Cardiac muscle cell (in vitro differentiated cells and primary cell): ENCODE results near the gene SNAP29. TPM values are rescaled to one million over a fixed set of nuclear protein-coding genes. Genes with fewer than 3 reads are reported as not detected.

ENCODE experiments used
- DNase-seq, 2 donors: peaks; one replicate each; pipeline versions ENCODE4 v3.0.0 to v3.0.0-alpha.2; 2010 to 2017; ENCODE audit warnings: low read depth in 1 of 2, low spot score in 1 of 2
- H3K27ac ChIP-seq: fragments of 200-600 bp; sonication (generic); 2 replicates; pipeline ENCODE4 v1.5.1; 2016
- H3K27me3 ChIP-seq: fragments of 200-600 bp; sonication (generic); 2 replicates; pipeline ENCODE4 v1.6.0; 2016; ENCODE audit warnings: control low read depth
- H3K36me3 ChIP-seq: fragments of 200-600 bp; sonication (generic); 2 replicates; pipeline ENCODE4 v1.5.1; 2016; ENCODE audit warnings: control low read depth
- H3K4me1 ChIP-seq: fragments of 200-600 bp; sonication (generic); 2 replicates; pipeline ENCODE4 v1.8.1; 2017; ENCODE audit warnings: low read depth, mild to moderate bottlenecking, mixed run types
- H3K4me3 ChIP-seq: fragments of 200-600 bp; sonication (generic); 2 replicates; pipeline ENCODE4 v1.5.1; 2016; ENCODE audit warnings: mild to moderate bottlenecking
- H3K9me3 ChIP-seq: fragments of 200-600 bp; sonication (generic); 2 replicates; pipeline ENCODE4 v1.5.1; 2017; ENCODE audit warnings: low read depth, mild to moderate bottlenecking, control low read depth
- CTCF ChIP-seq: IDR thresholded peaks from 2 replicates; pipeline ENCODE4 v1.5.1; 2012; ENCODE audit warnings: low read depth, mild to moderate bottlenecking, low read length
- polyA plus RNA-seq: library from polyadenylated mRNA; unstranded; fragments of >200 nt; fragmentation: Nextera tagmentation; extraction: Ambion mirVana; gene quantifications from 2 replicates; pipeline ENCODE4 v1.2.1, GENCODE V29; 2016
- total RNA-seq: library from RNA; depleted of rRNA; stranded (reverse); fragments of >200 nt; gene quantifications from 2 replicates; pipeline ENCODE4 v1.2.3, GENCODE V29; 2016

The SNAP29 gene
- total and polyA plus RNA-seq, 2 experiments from 2014 or later = 22.0 to 37.9 TPM

GRCh38 chr22:20839837-20840645 is 18.8 kb upstream of the SNAP29 start:
- H3K9me3 ChIP-seq = no peaks in the 10 kb centered on the region

GRCh38 chr22:20840646-20841371 is 18.0 kb upstream of the SNAP29 start:
- H3K27ac ChIP-seq = no peak overlapping the region
- TF ChIP-seq CTCF = no peak
- peaks cover 8% of the 10 kb centered on the region for H3K4me1 ChIP-seq
- no peak for DNase-seq
- H3K27me3 ChIP-seq = no peaks in the 10 kb centered on the region
- no peaks in the 10 kb centered on the region for H3K36me3 ChIP-seq
- H3K4me3 ChIP-seq = no peak overlapping the region
- no peaks in the 10 kb centered on the region for H3K9me3 ChIP-seq

More at GRCh38 chr22:20839837-20840645, 18.8 kb upstream of the SNAP29 start:
- Histone ChIP-seq H3K4me1 (peaks cover 8% of the 10 kb centered on the region), H3K27me3 (no peaks in the 10 kb centered on the region), H3K27ac (peak overlapping the region; percentile 8), H3K36me3 (no peaks in the 10 kb centered on the region), H3K4me3 (no peak overlapping the region)
- TF ChIP-seq CTCF = no peak
- no peak for DNase-seq

GRCh38 chr22:20843501-20843900 is 15.3 kb upstream of the SNAP29 start:
- Histone ChIP-seq H3K4me1 (peaks cover 8% of the 10 kb centered on the region), H3K36me3 (no peaks in the 10 kb centered on the region), H3K27ac (no peak overlapping the region), H3K4me3 (no peak overlapping the region), H3K27me3 (no peaks in the 10 kb centered on the region), H3K9me3 (no peaks in the 10 kb centered on the region)
- no peak for TF ChIP-seq CTCF
- DNase-seq = no peak

- H3K9me3 ChIP-seq = no peaks in the 10 kb centered on the region
- H3K4me3 ChIP-seq = no peak overlapping the region
- no peak for TF ChIP-seq CTCF
- H3K4me1 ChIP-seq = peaks cover 8% of the 10 kb centered on the region
- H3K36me3 ChIP-seq = no peaks in the 10 kb centered on the region
- no peak for DNase-seq
- H3K27ac ChIP-seq = no peak overlapping the region
- no peaks in the 10 kb centered on the region for H3K27me3 ChIP-seq
Measured at GRCh38 chr22:20844055-20845037, 14.5 kb upstream of the SNAP29 start.

- no peaks in the 10 kb centered on the region for H3K27me3 ChIP-seq
- peaks cover 8% of the 10 kb centered on the region for H3K4me1 ChIP-seq
- no peak overlapping the region for H3K4me3 ChIP-seq
- no peak for DNase-seq
- no peaks in the 10 kb centered on the region for H3K9me3 ChIP-seq
- no peak for TF ChIP-seq CTCF
- no peak overlapping the region for H3K27ac ChIP-seq
- H3K36me3 ChIP-seq = no peaks in the 10 kb centered on the region
Measured at GRCh38 chr22:20847318-20847822, 11.4 kb upstream of the SNAP29 start.
